Ishikawa (cell line): ENCODE results near the gene MYL5.

Source experiments
- CEBPB ChIP-seq: IDR thresholded peaks from 2 replicates; pipeline ENCODE4 v1.6.1; 2012
- CREB1 ChIP-seq: IDR thresholded peaks from 2 replicates; pipeline ENCODE4 v1.6.1; 2012; ENCODE audit warnings: low read depth
- EGR1 ChIP-seq: IDR thresholded peaks from 2 replicates; pipeline ENCODE4 v1.6.1; 2012
- EP300 ChIP-seq: IDR thresholded peaks from 2 replicates; pipeline ENCODE4 v1.6.1; 2012; ENCODE audit warnings: borderline replicate concordance
- FOXM1 ChIP-seq: IDR thresholded peaks from 2 replicates; pipeline ENCODE4 v1.6.1; 2012; ENCODE audit warnings: low read depth, borderline replicate concordance
- MAX ChIP-seq: IDR thresholded peaks from 2 replicates; pipeline ENCODE4 v1.6.1; 2012
- NFIC ChIP-seq: IDR thresholded peaks from 2 replicates; pipeline ENCODE4 v1.6.1; 2012
- RAD21 ChIP-seq: IDR thresholded peaks from 2 replicates; pipeline ENCODE4 v1.6.1; 2012; ENCODE audit warnings: low read depth
- TAF1 ChIP-seq: IDR thresholded peaks from 2 replicates; pipeline ENCODE4 v1.6.1; 2012; ENCODE audit warnings: low read depth, mild to moderate bottlenecking
- TCF12 ChIP-seq: IDR thresholded peaks from 2 replicates; pipeline ENCODE4 v1.6.1; 2012; ENCODE audit warnings: low read depth
- TEAD4 ChIP-seq: IDR thresholded peaks from 2 replicates; pipeline ENCODE4 v1.6.1; 2012
- ZBTB7A ChIP-seq: IDR thresholded peaks from 2 replicates; pipeline ENCODE4 v1.6.1; 2012; ENCODE audit warnings: low read depth

GRCh38 chr4:699816-700580, 25.7 kb downstream of the MYL5 start:
- TF ChIP-seq TCF12 (no peak), EP300 (no peak), CREB1 (no peak), CEBPB (no peak), NFIC (no peak), FOXM1 (no peak), RAD21 (no peak), TAF1 (no peak), TEAD4 (no peak), EGR1 (no peak), MAX (no peak), ZBTB7A (no peak)
